Adrenal gland (tissue), 12 donors: ENCODE measurements around the gene GRB10. TPM values are rescaled to one million over a fixed set of nuclear protein-coding genes. Genes with fewer than 3 reads are reported as not detected.

Experiments
- DNase-seq, 7 donors: peaks; one replicate each; pipeline ENCODE4 v3.0.0-alpha.2; 2019 to 2020
- H3K27ac ChIP-seq, 5 donors: fragments of 200-600 bp; sonication (generic) in 4 of 5; 1 replicate in 3 of 5; 2 replicates in 2 of 5; pipeline versions ENCODE4 v1.5.1 to v1.8.0; 2016 to 2020; ENCODE audit warnings: mild to moderate bottlenecking in 1 of 5
- H3K27me3 ChIP-seq: fragments of 200-600 bp; 2 replicates; pipeline ENCODE4 v1.8.0; 2021
- H3K36me3 ChIP-seq, 2 donors: fragments of 200-600 bp; replicated peaks in 1 of 2; 1 replicate in 1 of 2; 2 replicates in 1 of 2; pipeline versions ENCODE4 v1.5.1 to v1.8.0; 2018 to 2022
- H3K4me1 ChIP-seq, 2 donors: fragments of 200-600 bp; replicated peaks in 1 of 2; 1 replicate in 1 of 2; 2 replicates in 1 of 2; pipeline versions ENCODE4 v1.5.1 to v1.8.0; 2018 to 2021
- H3K4me3 ChIP-seq, 4 donors: fragments of 200-600 bp; sonication (generic) in 3 of 4; one replicate each; pipeline ENCODE4 v1.5.1; 2016 to 2018
- H3K9me3 ChIP-seq, 3 donors: fragments of 200-600 bp; sonication (generic) in 1 of 3; replicated peaks in 1 of 3; 1 replicate in 2 of 3; 2 replicates in 1 of 3; pipeline versions ENCODE4 v1.5.1 to v1.8.0; 2016 to 2021
- POLR2A ChIP-seq, 2 donors: fragments of 450-650 bp; IDR thresholded peaks; one replicate each; pipeline ENCODE4 v1.6.1; 2017; ENCODE audit warnings: antibody characterized with exemption in 2 of 2, mild to moderate bottlenecking in 2 of 2, moderate library complexity in 1 of 2
- WGBS, 4 donors: extraction: QIAGEN DNeasy Blood & Tissue Kit in 2 of 4; methylation state at CpG; one replicate each; pipeline versions ENCODE4 v1.1.5 to v1.1.7; 2013 to 2017; 5-methylcytosine and 5-hydroxymethylcytosine counted together
- intact Hi-C, 2 donors: fragments of 100-400 bp; cut with DNase I; formaldehyde crosslinking; loops; one replicate each; pipeline versions ENCODE4 v1.14.1 to v1.15.0; 2022 to 2023
- polyA plus RNA-seq, 3 donors: library from polyadenylated mRNA; stranded (reverse); fragments of 200-250 nt in 2 of 3; fragments of 350-450 nt in 1 of 3; fragmentation: Illumina TruSeq in 1 of 3; extraction: RNeasy Lipid Tissue Mini Kit (QIAGEN cat#74804) in 1 of 3; gene quantifications; one replicate each; pipeline ENCODE4 v1.2.3, GENCODE V29; 2013 to 2014
- total RNA-seq, 9 donors: library from RNA; depleted of rRNA in 4 of 9; stranded (reverse); fragments of >200 nt in 4 of 9; fragments of 120-200 nt in 1 of 9; fragmentation: NEBNext Ultra II Directional in 1 of 9; extraction: Animal tissue kit (Norgen Biotek cat#: 25700) in 1 of 9; gene quantifications; one replicate each; pipeline versions ENCODE4 v1.1.0 to v1.2.4, GENCODE V29; 2013 to 2023
- TF ChIP-seq, protein P1 (sequence below), 6 experiments: fragments of 450-650 bp in 4 of 6; fragments of 200-600 bp in 2 of 6; sonication (generic) in 1 of 6; IDR thresholded peaks; 1 replicate in 5 of 6; 2 replicates in 1 of 6; pipeline versions ENCODE4 v1.5.1 to v1.8.0; 2016 to 2021; ENCODE audit warnings: antibody characterized with exemption in 6 of 6, mild to moderate bottlenecking in 2 of 6, moderate library complexity in 1 of 6
- donor health status: healthy with polysubstance abuse.
- donor health status: Bipolar disorder and iron deficiency.
- donor health status: DM: yes; HTN: yes; CAD: no.
- donor health status: DM: no; HTN: no; CAD: no.
- donor health status: DM: no; HTN: no; CAD: no.
- donor health status: DM: yes; HTN: yes; CAD: no.

The GRB10 gene
- total and polyA plus RNA-seq, 12 donors: 33.5 to 158 (median 67.3) TPM

DNA sequence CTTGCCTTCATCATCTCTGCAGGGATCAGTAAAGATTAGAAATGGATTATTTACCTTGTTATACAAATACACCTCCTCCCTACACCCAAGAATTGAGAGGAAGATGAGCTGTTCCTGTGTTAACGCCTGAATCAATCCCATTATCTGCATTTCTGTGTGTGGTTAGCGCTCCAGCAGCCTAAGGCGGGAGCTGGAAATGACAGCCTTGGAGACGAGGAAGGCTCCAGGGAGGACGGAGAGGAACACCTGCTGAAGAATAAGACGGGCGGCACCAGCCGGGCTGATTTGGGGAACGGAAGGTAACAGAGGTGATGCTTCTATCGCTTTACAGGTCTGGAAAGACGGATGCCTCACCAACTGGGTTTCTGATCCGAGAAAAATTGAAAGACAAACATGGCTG lies 183.3 kb downstream of the GRB10 start:
- no peak overlapping the region for H3K27ac ChIP-seq
- peaks cover 0 to 24% of the 10 kb centered on the region in 2 donors for H3K36me3 ChIP-seq
- intact Hi-C loops: no loop called here
- TF ChIP-seq POLR2A (IDR thresholded peaks at IDR 0.05): no peak
- TF ChIP-seq, protein P1, sequence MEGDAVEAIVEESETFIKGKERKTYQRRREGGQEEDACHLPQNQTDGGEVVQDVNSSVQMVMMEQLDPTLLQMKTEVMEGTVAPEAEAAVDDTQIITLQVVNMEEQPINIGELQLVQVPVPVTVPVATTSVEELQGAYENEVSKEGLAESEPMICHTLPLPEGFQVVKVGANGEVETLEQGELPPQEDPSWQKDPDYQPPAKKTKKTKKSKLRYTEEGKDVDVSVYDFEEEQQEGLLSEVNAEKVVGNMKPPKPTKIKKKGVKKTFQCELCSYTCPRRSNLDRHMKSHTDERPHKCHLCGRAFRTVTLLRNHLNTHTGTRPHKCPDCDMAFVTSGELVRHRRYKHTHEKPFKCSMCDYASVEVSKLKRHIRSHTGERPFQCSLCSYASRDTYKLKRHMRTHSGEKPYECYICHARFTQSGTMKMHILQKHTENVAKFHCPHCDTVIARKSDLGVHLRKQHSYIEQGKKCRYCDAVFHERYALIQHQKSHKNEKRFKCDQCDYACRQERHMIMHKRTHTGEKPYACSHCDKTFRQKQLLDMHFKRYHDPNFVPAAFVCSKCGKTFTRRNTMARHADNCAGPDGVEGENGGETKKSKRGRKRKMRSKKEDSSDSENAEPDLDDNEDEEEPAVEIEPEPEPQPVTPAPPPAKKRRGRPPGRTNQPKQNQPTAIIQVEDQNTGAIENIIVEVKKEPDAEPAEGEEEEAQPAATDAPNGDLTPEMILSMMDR (IDR thresholded peaks at IDR 0.05): no peak
- H3K4me3 ChIP-seq: no peak overlapping the region
- no peak for DNase-seq
- H3K4me1 ChIP-seq: peaks cover 0 to 15% of the 10 kb centered on the region in 2 donors
- H3K27me3 ChIP-seq: no peaks in the 10 kb centered on the region
- 90 to 95% (median 91%) methylated on average over 12 of the region's 12 CpGs for WGBS, 4 donors
- H3K9me3 ChIP-seq: no peaks in the 10 kb centered on the region

DNA sequence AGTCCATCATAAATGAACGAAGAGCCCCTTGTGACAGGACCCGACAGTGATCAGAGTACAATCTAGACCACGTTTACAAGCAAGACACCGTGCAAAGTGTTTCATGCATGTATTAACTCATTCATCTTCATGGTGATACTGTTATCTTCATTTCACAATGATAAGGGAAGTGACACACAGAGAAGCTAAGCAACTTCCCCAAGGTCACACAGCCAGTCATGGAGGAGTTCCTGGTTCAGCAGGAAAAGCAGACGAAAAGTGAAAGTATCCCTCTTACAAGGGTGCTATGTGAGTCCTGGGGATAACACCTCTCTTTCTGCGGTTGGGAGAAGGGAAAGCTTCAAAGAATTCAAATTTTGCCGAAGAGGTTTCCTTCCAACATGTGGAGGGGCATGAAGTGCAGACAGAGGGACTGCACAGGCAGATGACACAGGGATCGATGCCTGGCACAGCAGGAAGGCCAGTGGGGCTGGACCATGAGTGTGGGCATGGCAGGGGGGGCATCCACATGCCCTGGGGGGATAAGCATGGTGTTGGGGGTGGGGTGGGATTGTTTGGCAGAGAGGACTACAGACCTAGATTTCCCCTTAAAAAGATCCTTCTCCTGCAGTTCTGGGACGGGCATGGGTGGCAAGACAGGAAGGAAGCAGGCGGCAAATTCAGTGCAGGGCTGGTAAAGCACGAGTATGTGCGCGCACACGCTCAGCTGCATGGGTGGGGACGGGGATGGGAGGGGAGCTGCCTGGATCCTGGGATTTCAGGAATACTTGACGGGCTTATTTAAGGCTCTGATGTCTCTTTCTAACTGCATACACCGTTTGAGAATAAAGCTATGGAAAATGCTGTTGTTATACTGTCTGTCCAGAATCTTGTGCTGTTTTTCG lies 184.0 kb downstream of the GRB10 start:
- 75 to 81% (median 78%) methylated on average over 18 of the region's 18 CpGs for WGBS, 4 donors
- TF ChIP-seq, protein P1 (IDR thresholded peaks at IDR 0.05): no peak
- H3K4me1 ChIP-seq: peaks cover 0 to 15% of the 10 kb centered on the region in 2 donors
- H3K9me3 ChIP-seq: no peaks in the 10 kb centered on the region
- H3K27me3 ChIP-seq: no peaks in the 10 kb centered on the region
- DNase-seq: peak in 1 of 7 donors; percentile 54
- H3K27ac ChIP-seq: no peak overlapping the region
- intact Hi-C loops: no loop called here
- H3K4me3 ChIP-seq: no peak overlapping the region
- H3K36me3 ChIP-seq: peaks cover 0 to 22% of the 10 kb centered on the region in 2 donors

DNA sequence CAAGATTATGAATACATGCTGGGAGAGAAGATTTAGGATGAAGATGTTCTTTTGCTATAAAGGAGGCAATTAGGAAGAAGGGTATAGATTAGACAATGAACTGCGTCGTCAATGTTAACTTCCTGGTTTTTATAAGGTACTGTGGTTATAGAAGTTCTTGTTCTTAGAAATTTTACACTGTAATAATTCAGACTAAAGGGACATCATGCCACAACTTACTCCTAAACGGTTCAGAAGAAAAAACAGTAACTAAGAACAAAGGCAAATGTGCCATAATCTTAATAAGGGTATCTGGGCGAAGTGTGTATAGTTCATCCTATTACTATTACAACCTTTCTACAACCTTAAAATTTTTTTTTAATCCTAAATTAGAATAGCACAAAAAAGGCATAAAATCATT lies 186.2 kb downstream of the GRB10 start:
- no peak for DNase-seq
- Histone ChIP-seq H3K27ac (no peak overlapping the region), H3K4me1 (peaks cover 0 to 15% of the 10 kb centered on the region in 2 donors), H3K36me3 (peaks cover 0 to 26% of the 10 kb centered on the region in 2 donors), H3K4me3 (no peak overlapping the region), H3K9me3 (no peaks in the 10 kb centered on the region), H3K27me3 (no peaks in the 10 kb centered on the region)
- 86 to 88% (median 86%) methylated on average over 4 of the region's 4 CpGs for WGBS, 4 donors
- TF ChIP-seq, protein P1 (IDR thresholded peaks at IDR 0.05): no peak
- no peak for TF ChIP-seq POLR2A (IDR thresholded peaks at IDR 0.05)
- intact Hi-C loops: no loop called here

DNA sequence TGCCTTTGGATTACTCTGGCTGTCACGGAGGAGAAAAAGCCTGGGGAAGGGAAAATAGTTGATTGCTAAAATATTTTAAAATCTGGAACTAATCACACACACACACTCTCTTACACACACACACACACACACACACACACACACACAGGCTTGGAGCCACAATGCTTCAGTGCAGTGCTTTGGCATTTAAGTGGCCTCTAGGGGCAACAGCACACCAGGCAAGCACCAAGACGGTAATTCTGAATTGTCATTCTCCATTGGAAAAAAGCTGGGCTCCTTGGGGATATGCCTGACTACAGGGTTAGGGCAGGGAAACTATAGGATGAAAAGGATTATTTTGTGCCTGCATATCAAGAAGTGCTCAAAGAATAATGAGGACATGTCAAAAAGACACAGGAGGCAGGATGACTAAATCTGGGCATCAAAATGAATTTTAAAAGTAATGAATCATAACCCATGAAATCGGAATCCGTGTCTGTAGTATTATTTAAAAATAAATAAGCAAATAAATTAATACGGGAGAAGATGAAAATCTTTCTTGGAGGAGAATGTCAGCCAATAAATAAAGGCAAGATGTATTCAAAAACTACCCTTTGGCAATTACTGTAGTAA lies 187.1 kb downstream of the GRB10 start:
- DNase-seq: peak; percentile 45 to 73 (median 56)
- intact Hi-C loops: no loop called here
- TF ChIP-seq, protein P1 (IDR thresholded peaks at IDR 0.05): peak; percentile 20 to 70 (median 50)
- TF ChIP-seq POLR2A (IDR thresholded peaks at IDR 0.05): no peak
- peaks cover 0 to 12% of the 10 kb centered on the region in 2 donors for H3K4me1 ChIP-seq
- H3K9me3 ChIP-seq: no peaks in the 10 kb centered on the region
- WGBS, 4 donors: 39 to 45% (median 40%) methylated on average over 5 of the region's 5 CpGs
- H3K27ac ChIP-seq: no peak overlapping the region
- no peak overlapping the region for H3K4me3 ChIP-seq
- no peaks in the 10 kb centered on the region for H3K27me3 ChIP-seq
- peaks cover 0 to 26% of the 10 kb centered on the region in 2 donors for H3K36me3 ChIP-seq
